MM.1S (cell line): Measurements from ENCODE around the gene MUTYH.

Source experiments
- EZH2 ChIP-seq: fragments of 300-600 bp; sonication (generic); optimal IDR thresholded peaks from 2 replicates; pipeline ENCODE3; 2017; ENCODE audit warnings: low read depth, mild to moderate bottlenecking, antibody characterized with exemption, low read length, mixed read lengths
- EZH2phosphoT487 ChIP-seq: fragments of 300-600 bp; sonication (generic); IDR thresholded peaks from 2 replicates; pipeline ENCODE4 v1.6.1; 2018; ENCODE audit warnings: antibody characterized with exemption, low read length
- TF ChIP-seq, protein P1 (sequence below): fragments of 300-600 bp; sonication (generic); IDR thresholded peaks from 2 replicates; pipeline ENCODE4 v1.5.1; 2016; ENCODE audit warnings: antibody characterized with exemption, low read length, mixed read lengths

DNA sequence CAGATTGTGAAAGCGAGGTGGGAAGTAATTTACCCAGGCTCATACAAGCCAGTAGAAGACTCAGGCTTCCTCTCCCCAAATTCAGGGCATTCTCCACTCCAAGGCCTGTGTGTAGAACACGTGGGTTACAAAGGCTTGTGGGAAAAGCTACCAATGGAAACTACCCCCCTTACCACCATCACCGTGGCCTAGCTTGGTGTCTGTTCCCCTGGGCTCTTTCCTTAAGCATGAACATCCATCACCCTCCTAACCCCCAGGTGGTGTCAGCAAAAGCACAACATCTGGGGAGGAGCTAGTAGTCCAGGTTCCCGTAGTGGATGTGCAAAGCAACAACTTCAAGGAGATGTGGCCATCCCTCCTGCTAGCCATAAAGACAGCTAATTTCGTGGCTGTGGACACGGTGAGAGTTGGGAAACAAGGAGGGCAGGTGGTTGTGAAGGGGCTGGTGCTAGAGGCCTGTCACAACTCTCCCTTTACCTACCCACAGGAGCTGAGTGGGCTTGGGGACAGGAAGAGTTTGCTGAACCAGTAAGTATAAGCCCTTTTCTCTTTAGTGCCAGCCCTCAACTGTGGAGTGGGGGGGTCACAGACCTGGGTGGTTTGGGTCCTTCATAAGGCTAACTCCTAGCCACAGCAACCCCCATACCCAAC lies 701 bp upstream of the MUTYH start:
- TF ChIP-seq, protein P1, sequence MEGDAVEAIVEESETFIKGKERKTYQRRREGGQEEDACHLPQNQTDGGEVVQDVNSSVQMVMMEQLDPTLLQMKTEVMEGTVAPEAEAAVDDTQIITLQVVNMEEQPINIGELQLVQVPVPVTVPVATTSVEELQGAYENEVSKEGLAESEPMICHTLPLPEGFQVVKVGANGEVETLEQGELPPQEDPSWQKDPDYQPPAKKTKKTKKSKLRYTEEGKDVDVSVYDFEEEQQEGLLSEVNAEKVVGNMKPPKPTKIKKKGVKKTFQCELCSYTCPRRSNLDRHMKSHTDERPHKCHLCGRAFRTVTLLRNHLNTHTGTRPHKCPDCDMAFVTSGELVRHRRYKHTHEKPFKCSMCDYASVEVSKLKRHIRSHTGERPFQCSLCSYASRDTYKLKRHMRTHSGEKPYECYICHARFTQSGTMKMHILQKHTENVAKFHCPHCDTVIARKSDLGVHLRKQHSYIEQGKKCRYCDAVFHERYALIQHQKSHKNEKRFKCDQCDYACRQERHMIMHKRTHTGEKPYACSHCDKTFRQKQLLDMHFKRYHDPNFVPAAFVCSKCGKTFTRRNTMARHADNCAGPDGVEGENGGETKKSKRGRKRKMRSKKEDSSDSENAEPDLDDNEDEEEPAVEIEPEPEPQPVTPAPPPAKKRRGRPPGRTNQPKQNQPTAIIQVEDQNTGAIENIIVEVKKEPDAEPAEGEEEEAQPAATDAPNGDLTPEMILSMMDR = no peak; the same call in 1 of the 2 replicates
- TF ChIP-seq EZH2 (no peak), EZH2phosphoT487 (no peak)
